Endothelial cell of umbilical vein (primary cell): Measurements from ENCODE around the gene ARPC1B. TPM values are rescaled to one million over a fixed set of nuclear protein-coding genes. Genes with fewer than 3 reads are reported as not detected.

ENCODE experiments used
- BruUV-seq: library from RNA; stranded (reverse); fragments of 400-500 nt; replicated peaks from 2 replicates; lab custom pipeline; 2021; lab: Mats Ljungman, UMichigan
- CTCF ChIA-PET: fragments of 300-600, 350-600 bp; sonication (Branson Sonifier 250); formaldehyde crosslinking; loops from one replicate; lab custom pipeline; 2021; ENCODE audit warnings: antibody characterized with exemption, inconsistent platforms; lab: Charles Lee
- POLR2A ChIA-PET: fragments of 300-600, 350-600 bp; sonication (Branson Sonifier 250); formaldehyde crosslinking; loops from one replicate; lab custom pipeline; 2021; ENCODE audit warnings: antibody characterized with exemption, inconsistent platforms; lab: Charles Lee
- DNase-seq: peaks from one replicate; pipeline ENCODE4 v3.0.0-alpha.2; 2011; ENCODE audit warnings: low read depth, low spot score
- FAIRE-seq: peaks from 2 replicates; lab custom pipeline; 2011; peaks lifted over from hg19 to GRCh38; lab: Jason Lieb, UNC
- H2AFZ ChIP-seq: 2 replicates; pipeline ENCODE4 v1.6.0; 2012; ENCODE audit warnings: low read depth, low read length, control low read depth, inconsistent platforms
- H3K27ac ChIP-seq: 2 replicates; pipeline ENCODE4 v1.5.1; 2011; ENCODE audit warnings: low read depth, mild to moderate bottlenecking, control low read depth, low read length, moderate library complexity; ENCODE audit not compliant: insufficient read depth
- H3K27me3 ChIP-seq, 2 experiments: 2 replicates each; pipeline versions ENCODE4 v1.6.0 to v1.6.1; 2011; ENCODE audit warnings: low read length in 2 of 2, mixed read lengths in 1 of 2; ENCODE audit not compliant: control insufficient read depth in 2 of 2, insufficient read depth in 2 of 2
- H3K36me3 ChIP-seq, 2 experiments: 2 replicates in 1 of 2; 3 replicates in 1 of 2; pipeline ENCODE4 v1.5.1; 2011; ENCODE audit warnings: low read length in 2 of 2, mild to moderate bottlenecking in 1 of 2, moderate library complexity in 1 of 2; ENCODE audit not compliant: control insufficient read depth in 2 of 2, insufficient read depth in 2 of 2; ENCODE audit errors: extremely low read depth in 1 of 2
- H3K4me1 ChIP-seq: 3 replicates; pipeline ENCODE4 v1.5.1; 2011; ENCODE audit warnings: mild to moderate bottlenecking, low read length; ENCODE audit not compliant: control insufficient read depth, insufficient read depth; ENCODE audit errors: extremely low read depth
- H3K4me2 ChIP-seq: 2 replicates; pipeline ENCODE4 v1.6.1; 2011; ENCODE audit warnings: low read length, control low read depth, mixed read lengths; ENCODE audit not compliant: insufficient read depth
- H3K4me3 ChIP-seq, 3 experiments: fragments of 200-600 bp in 1 of 3; sonication (generic), shearing (Covaris generic) in 1 of 3; replicated peaks in 1 of 3; 2 replicates each; pipeline ENCODE4 v1.5.1; 2011 to 2016; ENCODE audit warnings: control low read depth in 3 of 3, low read length in 3 of 3, mild to moderate bottlenecking in 2 of 3, inconsistent platforms in 1 of 3, low read depth in 1 of 3, moderate library complexity in 1 of 3; ENCODE audit not compliant: insufficient read depth in 1 of 3
- H3K79me2 ChIP-seq: 2 replicates; pipeline ENCODE4 v1.6.0; 2012; ENCODE audit warnings: low read length, inconsistent platforms; ENCODE audit not compliant: control insufficient read depth, insufficient read depth
- H3K9ac ChIP-seq: replicated peaks from 2 replicates; pipeline ENCODE3; 2011; ENCODE audit warnings: low read length, control low read depth; ENCODE audit not compliant: insufficient read depth; ENCODE audit errors: extremely low read depth
- H3K9me1 ChIP-seq: replicated peaks from 3 replicates; pipeline ENCODE4 v1.6.0; 2011; ENCODE audit warnings: mild to moderate bottlenecking, low read length; ENCODE audit not compliant: control insufficient read depth, insufficient read depth; ENCODE audit errors: extremely low read depth
- H3K9me3 ChIP-seq: replicated peaks from 2 replicates; pipeline ENCODE4 v1.5.1; 2012; ENCODE audit warnings: low read length, inconsistent platforms; ENCODE audit not compliant: control insufficient read depth, insufficient read depth
- H4K20me1 ChIP-seq: replicated peaks from 2 replicates; pipeline ENCODE3; 2011; ENCODE audit warnings: mild to moderate bottlenecking, low read length; ENCODE audit not compliant: control insufficient read depth, insufficient read depth; ENCODE audit errors: extremely low read depth
- CTCF ChIP-seq, 2 donors: IDR thresholded peaks; 1 replicate in 1 of 2; 2 replicates in 1 of 2; pipeline ENCODE4 v1.5.1; 2011; ENCODE audit warnings: low read length in 2 of 2, mild to moderate bottlenecking in 2 of 2, moderate library complexity in 2 of 2, control low read depth in 1 of 2, inconsistent platforms in 1 of 2, low read depth in 1 of 2; ENCODE audit not compliant: insufficient read depth in 1 of 2; ENCODE audit errors: extremely low read depth in 1 of 2
- EZH2 ChIP-seq: IDR thresholded peaks from 2 replicates; pipeline ENCODE4 v1.6.1; 2012; ENCODE audit warnings: borderline replicate concordance, low read depth, mild to moderate bottlenecking, moderate library complexity, low read length, inconsistent platforms; ENCODE audit not compliant: severe bottlenecking
- FOS ChIP-seq: IDR thresholded peaks from 2 replicates; pipeline ENCODE4 v1.6.1; 2011; ENCODE audit warnings: mild to moderate bottlenecking, low read length, moderate library complexity, borderline replicate concordance; ENCODE audit not compliant: insufficient read depth
- GATA2 ChIP-seq: IDR thresholded peaks from 2 replicates; pipeline ENCODE4 v1.7.0; 2011; ENCODE audit warnings: low read depth, mild to moderate bottlenecking, moderate library complexity, mixed read lengths, low read length; ENCODE audit not compliant: insufficient read length, insufficient read depth
- JUN ChIP-seq: IDR thresholded peaks from 2 replicates; pipeline ENCODE4 v1.6.1; 2011; ENCODE audit warnings: borderline replicate concordance, low read depth; ENCODE audit not compliant: insufficient read length, insufficient read depth
- MAX ChIP-seq: IDR thresholded peaks from 2 replicates; pipeline ENCODE4 v1.6.1; 2011; ENCODE audit not compliant: insufficient read depth, insufficient read length
- MYC ChIP-seq: IDR thresholded peaks from one replicate; pipeline ENCODE4 v1.6.1; 2011; ENCODE audit warnings: mild to moderate bottlenecking, low read depth, low read length
- POLR2A ChIP-seq: IDR thresholded peaks from 2 replicates; pipeline ENCODE4 v1.6.1; 2012; ENCODE audit warnings: low read depth, mild to moderate bottlenecking, control low read depth, low read length
- POLR2AphosphoS5 ChIP-seq: IDR thresholded peaks from 2 replicates; pipeline ENCODE4 v1.6.1; 2012; ENCODE audit warnings: low read depth, mild to moderate bottlenecking, control low read depth, low read length, moderate library complexity; ENCODE audit not compliant: insufficient read depth
- dilution Hi-C: fragments of 300-500 bp; cut with MboI; formaldehyde crosslinking; loops from one replicate; pipeline ENCODE4 v1.15.0; 2019; ENCODE audit warnings: low sequenced_read_pairs; ENCODE audit not compliant: extremely low pct_ligation_motif_present
- intact Hi-C: fragments of 100-400 bp; cut with micrococcal nuclease; formaldehyde crosslinking; loops from one replicate; pipeline ENCODE4 v1.10.0; 2022
- polyA plus RNA-seq, 4 experiments: library from polyadenylated mRNA; depleted of rRNA in 3 of 4; stranded (reverse) in 3 of 4; unstranded in 1 of 4; fragments of >200 nt; gene quantifications; 2 replicates each; pipeline versions ENCODE4 v1.2.1 to v1.2.3, GENCODE V29; 2011 to 2012; ENCODE audit warnings: missing spikeins in 1 of 4
- total RNA-seq: library from RNA; stranded (reverse); gene quantifications from 2 replicates; pipeline ENCODE4 v1.2.3, GENCODE V29; 2021

ARPC1B gene
- total and polyA plus RNA-seq, 2 donors (not counting 3 experiments of a cell fraction or from before 2014, with no cell fraction given) = 232 to 831 TPM

- TSS peak; percentile 41 for BruUV-seq
- dilution Hi-C loops = no loop called here
- peaks cover 40% of the 10 kb centered on the region for H3K79me2 ChIP-seq
- intact Hi-C loops = loop anchor here (2.0 to 5.0 kb wide), 2 partner anchors 183 to 1078 kb away; no protein-coding TSS in a partner anchor
- H3K9ac ChIP-seq = peak within 1 kb of the TSS; percentile 98
- POLR2A ChIA-PET = interaction anchor here (0.9 kb wide), 1 partner anchor 296 kb away, joined by 4 read pairs; no protein-coding TSS in a partner anchor
- no peaks in the 10 kb centered on the region for H3K36me3 ChIP-seq
- H2AFZ ChIP-seq = peak within 1 kb of the TSS; percentile 85
- H3K4me1 ChIP-seq = peaks cover 42% of the 10 kb centered on the region
- CTCF ChIA-PET = interaction anchor here (1.1 to 2.3 kb wide), 2 partner anchors 285 to 296 kb away, joined by 3 to 13 read pairs; no protein-coding TSS in a partner anchor
- no peaks in the 10 kb centered on the region for H3K9me3 ChIP-seq
- peak within 1 kb of the TSS; percentile 84 to 99 (median 94) for H3K4me3 ChIP-seq
- no peaks in the 10 kb centered on the region for H4K20me1 ChIP-seq
- FAIRE-seq (peak; percentile 91), DNase-seq (peak; percentile 97)
- no peak for TF ChIP-seq JUN
- peak; percentile 88 for TF ChIP-seq POLR2AphosphoS5
- no peak for TF ChIP-seq GATA2
- TF ChIP-seq POLR2A = peak; percentile 98
- TF ChIP-seq EZH2 = no peak
- no peak for TF ChIP-seq MAX
- peak; percentile 89 for TF ChIP-seq MYC
- TF ChIP-seq FOS = no peak
- TF ChIP-seq CTCF (IDR thresholded peaks at IDR 0.05; ENCODE audit: extremely low read depth in 1 of 2, insufficient read depth in 1 of 2, low read depth in 1 of 2, low read length in 2 of 2) = peak; percentile 15 to 41
- no peaks in the 10 kb centered on the region for H3K27me3 ChIP-seq
- H3K9me1 ChIP-seq = no peaks in the 10 kb centered on the region
- peak within 1 kb of the TSS; percentile 76 for H3K27ac ChIP-seq
- H3K4me2 ChIP-seq = peak within 1 kb of the TSS; percentile 97
Measured at GRCh38 chr7:99325592-99326407, 48.7 kb upstream of the ARPC1B start, which contains the start of gene ARPC1A. Gene ARPC1A (plus strand): TSS chr7:99325898. CDS start chr7:99333354, 7,456 bp downstream.
